ENCODE data around the gene BBS2.

BBS2 gene

GRCh38 chr16:56475201-56475600 is 44.6 kb downstream of the BBS2 start:
- no peak for DNase-seq

GRCh38 chr16:56470666-56471065 is 49.2 kb downstream of the BBS2 start:
- no peak for DNase-seq

DNA sequence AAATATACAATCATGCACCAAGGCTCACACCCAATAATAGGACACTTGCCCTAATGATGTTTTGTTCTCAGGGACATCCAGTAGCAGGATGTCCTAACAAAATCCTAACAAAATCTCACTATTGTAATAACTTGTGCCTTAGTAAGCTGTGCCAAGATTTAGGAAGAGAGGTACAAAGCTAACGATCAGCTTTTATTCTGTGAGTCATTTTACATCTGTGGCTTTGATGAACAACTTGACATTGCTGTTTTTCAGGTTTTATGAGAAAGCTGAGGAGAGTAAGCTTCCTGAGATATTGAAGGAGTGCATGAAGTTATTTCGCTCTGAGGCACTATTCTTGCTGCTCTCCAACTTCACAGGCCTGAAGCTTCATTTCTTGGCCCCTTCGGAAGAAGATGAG is 49.6 kb downstream of the BBS2 start:
- no peak for DNase-seq

- DNase-seq = no peak
Measured at GRCh38 chr16:56469748-56470147, 50.1 kb downstream of the BBS2 start.

- no peak for DNase-seq
Measured at GRCh38 chr16:56468800-56469199, 51.0 kb downstream of the BBS2 start.

- no peak for DNase-seq
Measured at GRCh38 chr16:56466344-56466743, 53.5 kb downstream of the BBS2 start.

- DNase-seq = no peak
Measured at GRCh38 chr16:56463153-56463552, 56.7 kb downstream of the BBS2 start.

DNA sequence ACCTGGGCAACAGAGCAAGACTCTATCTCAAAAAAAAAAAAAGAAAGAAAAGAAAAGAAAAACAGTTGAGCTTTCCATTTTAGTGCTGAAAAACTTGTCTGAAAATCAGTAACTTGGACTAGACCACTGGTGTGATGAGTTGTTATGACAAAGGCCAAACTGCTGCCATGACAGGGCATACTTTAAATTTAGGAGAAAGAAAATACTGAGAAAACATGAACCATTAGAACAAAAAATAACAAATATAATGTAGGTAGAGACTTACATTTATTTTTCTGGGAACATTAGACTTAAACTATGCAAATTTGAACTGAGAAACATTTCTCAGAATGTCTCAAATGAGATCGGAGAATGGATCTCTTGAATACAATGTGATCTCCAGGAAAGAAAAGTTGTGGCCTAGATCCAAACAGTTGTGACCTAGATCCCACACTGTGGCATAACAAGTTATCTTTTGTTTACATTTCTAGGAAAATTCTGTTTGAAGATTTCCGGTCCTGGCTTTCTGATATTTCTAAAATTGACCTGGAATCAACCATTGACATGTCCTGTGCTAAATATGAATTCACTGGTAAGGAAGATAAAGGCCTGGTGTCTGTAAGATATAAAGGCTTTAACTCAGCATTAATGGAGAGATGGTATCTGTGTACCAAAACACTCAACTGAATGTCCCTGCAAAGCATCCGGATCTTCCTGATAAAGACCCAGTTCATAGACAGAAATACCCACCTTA is 57.6 kb downstream of the BBS2 start:
- DNase-seq = no peak

DNA sequence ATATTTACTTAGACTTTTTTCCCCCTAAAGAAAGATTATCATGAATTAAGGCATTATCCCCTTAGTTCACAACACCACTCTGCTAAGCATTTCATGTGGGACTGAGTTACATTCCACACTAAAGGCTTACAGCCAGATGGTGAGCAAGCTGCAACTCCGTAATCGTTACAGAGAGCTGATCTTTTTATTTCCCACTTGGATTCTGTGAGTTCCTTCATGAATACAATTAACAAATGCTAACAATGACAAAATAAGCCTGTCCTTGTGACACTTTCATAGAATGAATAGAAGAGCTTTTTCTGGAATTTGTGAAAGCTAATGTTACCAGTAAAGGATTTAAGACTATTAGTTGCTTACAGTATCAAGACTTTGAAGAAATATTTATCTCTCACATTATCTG is 59.7 kb downstream of the BBS2 start:
- no peak for DNase-seq

DNA sequence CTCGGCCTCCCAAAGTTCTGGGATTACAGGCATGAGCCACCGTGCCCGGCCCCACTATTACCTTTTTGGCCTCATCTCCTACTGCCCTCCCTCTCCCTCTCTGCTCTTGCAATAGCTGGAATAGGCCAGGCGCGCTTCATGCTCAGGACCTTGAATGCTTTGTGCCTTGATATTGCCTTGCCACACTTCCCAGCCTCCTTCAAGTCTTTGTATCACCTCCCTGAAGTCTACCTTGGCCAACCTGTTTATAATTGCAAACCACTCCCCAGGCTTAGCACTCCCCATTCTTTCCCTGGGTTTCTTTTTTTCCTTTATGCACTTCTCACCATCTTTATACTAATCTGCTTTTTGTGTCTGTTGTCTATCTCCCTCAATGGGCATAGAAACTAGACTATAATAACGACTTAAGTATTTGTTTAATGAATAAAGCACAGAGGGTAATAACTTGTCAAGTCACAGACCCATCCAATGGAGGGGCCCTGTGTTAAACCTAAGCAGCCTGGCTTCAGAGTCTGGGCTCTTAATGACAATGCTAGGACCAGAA is 61.8 kb downstream of the BBS2 start:
- no peak for DNase-seq

DNA sequence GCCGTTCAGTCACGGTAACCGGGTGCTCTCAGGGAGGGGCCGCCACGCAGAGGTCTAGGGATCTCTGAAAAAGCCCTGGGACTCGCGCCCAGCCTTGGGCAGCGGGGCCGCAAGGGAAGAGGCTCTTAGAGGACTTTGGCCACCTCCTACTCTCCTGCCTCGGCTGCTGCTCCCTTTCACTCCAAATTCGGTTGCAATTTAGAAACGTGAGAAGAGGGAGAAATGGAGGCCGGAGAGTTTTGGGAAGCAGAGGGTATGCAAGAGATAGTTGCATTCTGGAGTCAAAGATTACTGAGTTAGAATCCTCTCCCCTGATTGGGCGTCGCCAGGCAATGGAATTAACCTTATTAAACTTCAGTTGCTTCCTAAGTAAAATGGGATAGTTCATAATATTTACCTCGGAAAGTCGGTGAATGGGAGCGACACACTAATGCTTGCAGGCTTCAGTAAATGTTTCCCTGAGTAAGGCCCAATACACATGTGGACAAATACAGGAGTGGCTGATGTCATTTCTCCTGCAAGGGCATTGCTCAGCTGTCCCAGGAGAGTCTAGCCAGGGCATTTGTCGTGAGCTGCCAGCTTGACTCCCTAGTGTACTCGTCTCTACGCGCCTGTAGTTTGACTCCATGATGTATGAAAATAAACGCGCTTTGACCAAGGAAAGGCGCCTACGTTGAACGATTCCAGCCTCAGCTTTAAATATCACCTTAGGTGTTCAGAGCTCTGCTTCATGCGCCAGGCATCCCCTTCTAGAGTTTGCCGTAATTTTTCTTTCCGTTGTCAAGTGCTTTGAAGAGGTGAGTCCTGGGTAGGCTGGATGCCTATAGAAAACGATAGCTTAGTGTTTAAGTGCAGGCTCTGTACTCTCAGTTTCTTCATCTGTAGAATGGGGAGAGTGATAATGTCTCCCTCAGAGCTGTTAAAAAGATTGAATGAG is 67.8 kb downstream of the BBS2 start:
- DNase-seq = peak in 1 of 2 donors; percentile 5

DNA sequence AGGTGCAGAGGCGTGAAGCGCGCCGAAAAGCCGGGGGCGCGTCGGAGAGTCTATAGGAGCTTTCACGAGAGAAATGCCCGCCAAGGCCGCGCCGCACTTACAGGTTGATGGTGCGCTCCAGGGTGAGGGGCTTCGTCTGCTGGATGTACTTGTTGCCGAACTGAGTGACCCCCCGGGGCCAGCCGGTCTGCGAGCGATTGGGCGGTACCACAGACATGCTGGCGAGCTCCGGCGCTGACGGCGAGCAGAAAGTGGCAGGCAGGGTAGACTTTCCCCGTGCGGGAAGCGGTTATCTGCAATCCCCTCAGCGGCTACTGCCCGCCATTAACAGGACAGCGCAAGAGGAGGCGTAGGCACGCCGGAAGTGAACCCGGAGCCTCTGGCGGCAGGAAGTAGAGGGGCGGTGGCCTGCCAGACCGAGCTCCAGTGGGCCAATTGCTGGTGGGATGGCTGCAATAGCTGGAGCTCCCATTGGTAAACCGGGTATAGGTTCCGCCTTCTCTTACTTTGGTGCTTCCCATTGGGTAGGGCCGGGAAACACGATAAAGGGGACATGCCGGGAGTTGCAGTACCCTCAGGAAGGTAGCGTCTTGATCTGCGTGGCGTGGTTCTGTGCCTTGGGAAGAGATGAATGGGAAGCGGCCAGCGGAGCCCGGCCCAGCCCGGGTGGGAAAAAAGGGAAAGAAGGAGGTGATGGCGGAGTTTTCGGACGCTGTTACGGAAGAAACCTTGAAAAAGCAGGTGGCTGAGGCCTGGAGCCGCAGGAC is 68.7 kb downstream of the BBS2 start, which contains the start of the genes NUDT21 and OGFOD1:
NUDT21 (minus strand) TSS at position 347 of the 767 bp plus-strand sequence; CDS start at position 217, 130 bp downstream.
OGFOD1 (plus strand) TSS at position 569 of the 767 bp plus-strand sequence; CDS start at position 628, 59 bp downstream.
- peak; percentile 94 to 95 for DNase-seq

DNA sequence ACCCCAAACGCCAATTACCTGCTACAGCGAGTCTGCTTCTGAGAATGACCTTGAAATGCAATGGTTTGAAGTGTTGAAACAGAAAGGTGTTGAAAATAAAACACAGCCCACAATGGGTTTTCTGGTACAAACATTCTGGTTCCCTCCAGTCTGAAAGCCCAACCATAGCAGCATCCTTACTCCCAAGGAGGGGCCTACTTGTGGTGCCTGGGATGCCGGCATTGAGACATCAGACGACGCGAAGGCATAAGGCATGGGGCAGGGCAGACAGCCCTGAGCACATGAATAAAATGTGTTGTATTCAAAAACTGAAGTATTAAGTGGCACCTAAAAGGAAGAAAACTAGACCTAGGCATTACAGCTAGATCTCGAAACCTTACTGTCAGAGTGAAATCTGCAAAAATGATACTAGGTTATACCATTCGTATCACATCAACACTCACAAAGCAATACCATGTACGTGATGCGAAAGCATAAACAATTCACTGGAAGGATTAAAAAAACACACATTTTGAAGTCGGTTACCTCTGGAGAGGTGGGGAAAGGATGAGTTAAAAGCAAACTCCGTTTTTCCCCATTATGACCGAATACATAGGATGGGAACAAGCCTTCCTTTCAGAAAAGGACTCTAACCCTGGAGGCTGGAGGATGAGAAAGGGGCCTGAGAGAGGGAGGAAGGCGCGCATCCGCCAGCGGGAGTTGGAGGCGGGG is 69.4 kb downstream of the BBS2 start:
- DNase-seq = peak in 1 of 2 donors; percentile 9

DNA sequence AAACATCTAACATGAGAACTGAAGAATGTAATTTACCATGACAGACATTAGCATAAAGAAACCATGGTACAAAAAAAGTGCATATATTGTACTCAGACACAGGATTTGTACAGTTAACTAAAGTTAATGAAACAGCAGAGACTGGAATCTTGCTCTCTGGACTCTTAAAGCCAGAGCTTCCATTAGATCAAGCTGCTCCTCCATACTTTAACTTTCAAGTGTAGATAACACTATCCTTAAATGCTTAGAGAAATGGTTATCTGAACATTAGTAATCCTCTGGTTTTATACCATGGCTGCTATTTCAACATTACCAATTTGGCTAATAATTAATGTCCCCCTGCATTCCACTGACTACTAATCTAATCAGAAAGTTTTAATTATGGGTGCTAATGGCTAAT is 71.8 kb downstream of the BBS2 start:
- no peak for DNase-seq

- no peak for DNase-seq
Measured at GRCh38 chr16:56447286-56447685, 72.5 kb downstream of the BBS2 start.

DNA sequence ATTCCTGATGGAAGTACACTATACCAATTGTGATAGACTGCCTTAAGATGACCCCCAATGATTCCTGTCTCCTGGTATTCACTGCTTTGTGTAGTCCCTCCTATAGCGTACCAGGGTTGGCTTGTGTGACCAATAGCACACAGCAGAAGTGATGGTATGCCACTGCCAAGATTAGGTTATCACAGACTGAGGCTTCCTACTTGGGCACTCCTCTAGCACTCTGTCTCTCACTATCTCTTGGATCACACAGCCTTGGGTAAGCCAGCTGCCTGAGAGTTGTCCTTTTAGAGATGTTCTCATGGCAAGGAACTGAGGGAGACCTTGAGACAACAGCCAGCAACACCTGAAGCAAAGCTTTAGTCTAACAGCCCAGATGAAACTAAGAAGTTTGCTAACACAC is 81.8 kb downstream of the BBS2 start:
- no peak for DNase-seq

- no peak for DNase-seq
Measured at GRCh38 chr16:56436258-56436657, 83.6 kb downstream of the BBS2 start.

Measured in CD4-positive, alpha-beta T cell treated with Interferon alpha-2 for 1 hour (primary cell).